ENCODE measurements around the gene SGPL1. TPM values are rescaled to one million over a fixed set of nuclear protein-coding genes. Genes with fewer than 3 reads are reported as not detected.

Gene SGPL1
- polyA plus RNA-seq, 1 donor from 2014 or later = 33.4 TPM

- Histone ChIP-seq H3K9me3 (ENCODE audit: low read length) (no peaks in the 10 kb centered on the region), H3F3A (ENCODE audit: insufficient read depth, low read length, poor library complexity, severe bottlenecking) (no peaks in the 10 kb centered on the region), H3K4me2 (ENCODE audit: low read length) (no peak overlapping the region), H3K79me2 (replicated peaks; ENCODE audit: insufficient read depth, low read length) (peaks cover 9% of the 10 kb centered on the region), H3K9ac (ENCODE audit: low read length) (no peak overlapping the region), H2AFZ (ENCODE audit: low read depth, low read length) (no peak overlapping the region), H3K27ac (ENCODE audit: low read length) (no peak overlapping the region), H3K27me3 (ENCODE audit: insufficient read depth, low read depth, low read length) (no peaks in the 10 kb centered on the region), H3K4me3 (ENCODE audit: low read length) (no peak overlapping the region), H3K36me3 (ENCODE audit: insufficient read depth, low read length) (peaks cover 6% of the 10 kb centered on the region), H4K20me1 (ENCODE audit: insufficient read depth) (no peaks in the 10 kb centered on the region), H3K9me2 (ENCODE audit: insufficient read depth, low read length) (no peaks in the 10 kb centered on the region)
- TF ChIP-seq REST (IDR thresholded peaks at IDR 0.05; ENCODE audit: borderline replicate concordance) (no peak), MXI1 (conservative IDR thresholded peaks at IDR 0.05; ENCODE audit: poor library complexity, severe bottlenecking) (no peak), EP300 (conservative IDR thresholded peaks at IDR 0.05; ENCODE audit: poor library complexity, severe bottlenecking) (no peak), EZH2 (IDR thresholded peaks at IDR 0.05; ENCODE audit: borderline replicate concordance, insufficient read depth, low read length, poor library complexity, severe bottlenecking) (no peak), SMC3 (conservative IDR thresholded peaks at IDR 0.05; ENCODE audit: poor library complexity) (no peak)
Measured at GRCh38 chr10:70836319-70836718, 20.6 kb downstream of the SGPL1 start.

- no peak overlapping the region for H3K4me2 ChIP-seq (ENCODE audit: low read length)
- peaks cover 10% of the 10 kb centered on the region for H3K79me2 ChIP-seq (replicated peaks; ENCODE audit: insufficient read depth, low read length)
- no peak overlapping the region for H3K9ac ChIP-seq (ENCODE audit: low read length)
- no peak overlapping the region for H3K27ac ChIP-seq (ENCODE audit: low read length)
- H3K27me3 ChIP-seq (ENCODE audit: insufficient read depth, low read depth, low read length) = no peaks in the 10 kb centered on the region
- H2AFZ ChIP-seq (ENCODE audit: low read depth, low read length) = no peak overlapping the region
- no peaks in the 10 kb centered on the region for H3K9me2 ChIP-seq (ENCODE audit: insufficient read depth, low read length)
- TF ChIP-seq POLR2AphosphoS5 (IDR thresholded peaks at IDR 0.05) (no peak), TAF1 (IDR thresholded peaks at IDR 0.05; ENCODE audit: low read depth) (no peak), CTCF (IDR thresholded peaks at IDR 0.05; ENCODE audit: poor library complexity, severe bottlenecking) (no peak), EZH2 (IDR thresholded peaks at IDR 0.05; ENCODE audit: borderline replicate concordance, insufficient read depth, low read length, poor library complexity, severe bottlenecking) (no peak), RAD21 (conservative IDR thresholded peaks at IDR 0.05) (no peak), SMC3 (conservative IDR thresholded peaks at IDR 0.05; ENCODE audit: poor library complexity) (no peak), EP300 (conservative IDR thresholded peaks at IDR 0.05; ENCODE audit: poor library complexity, severe bottlenecking) (no peak), REST (IDR thresholded peaks at IDR 0.05; ENCODE audit: borderline replicate concordance) (no peak), MXI1 (conservative IDR thresholded peaks at IDR 0.05; ENCODE audit: poor library complexity, severe bottlenecking) (no peak)
- H3K9me3 ChIP-seq (ENCODE audit: low read length) = no peaks in the 10 kb centered on the region
- H4K20me1 ChIP-seq (ENCODE audit: insufficient read depth) = no peaks in the 10 kb centered on the region
- peaks cover 9% of the 10 kb centered on the region for H3K36me3 ChIP-seq (ENCODE audit: insufficient read depth, low read length)
- H3F3A ChIP-seq (ENCODE audit: insufficient read depth, low read length, poor library complexity, severe bottlenecking) = no peaks in the 10 kb centered on the region
- H3K4me3 ChIP-seq (ENCODE audit: low read length) = no peak overlapping the region
Measured at GRCh38 chr10:70837660-70838059, 21.9 kb downstream of the SGPL1 start.

Data from neural cell (in vitro differentiated cells).